NCI-H526 treated with DMSO at 0.1 percent for 48 hours (cell line): ENCODE results near the gene KRTAP5-9.
"Not testable (repeated sequence)": the region's sequence is repeated elsewhere in the genome, so short reads cannot be mapped to it uniquely, and the experiment has no call there.

Experiments
- DNase-seq: peaks from one replicate; lab custom pipeline; 2025; lab: John Stamatoyannopoulos, UW

Gene KRTAP5-9

DNA sequence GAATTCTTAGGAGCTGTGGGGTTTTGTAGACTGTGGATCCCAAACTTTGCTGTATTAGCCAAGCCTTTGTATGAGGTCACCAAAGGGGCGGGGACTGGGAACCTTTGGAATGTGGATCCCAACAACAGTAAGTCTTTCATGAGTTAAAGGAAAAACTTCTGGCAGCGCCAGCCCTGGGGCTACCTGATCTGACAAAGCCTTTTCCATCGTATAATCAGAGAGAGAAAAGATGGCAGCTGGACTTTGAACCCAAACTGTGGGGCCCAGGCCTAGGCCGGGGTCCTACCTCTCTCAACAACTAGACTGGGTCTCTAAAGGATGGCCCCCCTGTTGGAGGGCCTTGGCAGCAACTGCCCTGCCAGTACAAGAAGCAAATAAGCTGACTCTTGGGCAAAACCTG lies 40.1 kb downstream of the KRTAP5-9 start:
- DNase-seq, result not testable (repeated sequence)

DNA sequence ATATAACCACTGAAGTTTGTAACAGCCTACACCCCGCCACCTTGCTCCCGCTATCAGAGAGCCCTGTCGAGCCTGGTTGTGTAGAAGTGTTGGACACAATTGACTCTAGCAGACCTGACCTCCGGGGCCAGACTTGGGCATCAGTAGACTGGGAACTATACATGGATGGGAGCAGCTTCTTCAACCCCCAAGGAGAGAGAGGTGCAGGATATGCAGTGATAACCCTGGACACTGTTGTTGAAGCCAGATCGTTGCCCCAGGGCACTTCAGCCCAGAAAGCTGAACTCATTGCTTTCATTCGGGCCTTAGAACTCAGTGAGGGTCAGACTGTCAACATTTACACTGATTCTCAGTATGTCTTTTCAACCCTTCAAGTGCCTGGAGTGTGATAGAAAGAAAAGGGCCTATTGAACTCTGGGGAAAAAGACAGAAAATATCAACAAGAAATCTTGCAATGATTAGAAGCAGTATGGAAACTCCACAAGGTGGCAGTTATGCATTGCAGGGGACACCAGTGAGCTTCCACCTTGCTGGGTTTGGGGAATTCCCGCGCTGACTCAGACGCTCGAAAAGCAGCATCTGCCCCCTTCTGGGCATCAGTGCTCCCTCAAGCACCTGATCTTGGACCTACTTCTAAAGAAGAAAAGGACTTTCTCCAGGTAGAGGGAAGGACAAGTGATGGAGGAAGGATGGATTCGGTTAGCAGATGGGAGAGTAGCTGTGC lies 40.8 kb downstream of the KRTAP5-9 start:
- DNase-seq, result not testable (repeated sequence)

DNA sequence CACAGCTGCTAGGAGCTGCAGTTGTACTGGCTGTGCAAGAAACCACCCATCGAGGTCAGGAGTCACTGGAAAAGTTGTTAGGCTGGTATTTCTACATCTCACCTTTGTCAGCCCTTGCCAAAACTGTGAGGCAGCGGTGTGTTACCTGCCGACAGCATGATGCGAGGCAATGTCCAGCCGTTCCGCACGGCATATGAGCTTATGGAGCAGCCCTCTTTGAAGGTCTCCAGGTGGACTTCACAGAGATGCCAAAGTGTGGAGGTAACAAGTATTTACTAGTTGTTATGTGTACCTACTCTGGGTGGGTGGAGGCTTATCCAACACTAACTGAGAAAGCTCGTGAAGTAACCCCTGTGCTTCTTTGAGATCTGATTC lies 41.3 kb downstream of the KRTAP5-9 start:
- not testable (repeated sequence) for DNase-seq
